Inferior parietal cortex (tissue), 1 donor: ENCODE results near the gene ZNF746.

ENCODE experiments used
- DNase-seq: peaks from one replicate; pipeline ENCODE4 v3.0.0-alpha.2; 2016; ENCODE audit errors: extremely low spot score

ZNF746 gene

DNA sequence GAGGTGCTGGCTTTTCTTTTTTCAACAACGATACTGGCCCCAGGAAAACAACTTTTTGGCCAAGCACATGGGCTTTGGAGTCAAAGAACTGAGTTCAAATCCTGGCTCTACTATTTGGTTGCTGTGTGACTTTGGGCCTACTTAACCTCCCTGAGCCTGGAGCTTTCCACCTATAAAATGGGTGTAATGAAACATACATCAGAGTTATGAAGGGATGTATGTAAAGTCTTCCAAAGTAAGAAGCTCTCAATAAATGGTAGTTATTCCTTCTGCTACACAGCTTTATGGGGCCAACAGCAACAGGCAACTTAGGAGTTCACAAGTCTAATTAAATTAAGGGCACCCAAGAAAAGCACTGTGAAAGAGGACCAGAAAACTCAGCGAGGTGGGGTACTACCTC is 69.7 kb downstream of the ZNF746 start:
- DNase-seq: no peak

DNA sequence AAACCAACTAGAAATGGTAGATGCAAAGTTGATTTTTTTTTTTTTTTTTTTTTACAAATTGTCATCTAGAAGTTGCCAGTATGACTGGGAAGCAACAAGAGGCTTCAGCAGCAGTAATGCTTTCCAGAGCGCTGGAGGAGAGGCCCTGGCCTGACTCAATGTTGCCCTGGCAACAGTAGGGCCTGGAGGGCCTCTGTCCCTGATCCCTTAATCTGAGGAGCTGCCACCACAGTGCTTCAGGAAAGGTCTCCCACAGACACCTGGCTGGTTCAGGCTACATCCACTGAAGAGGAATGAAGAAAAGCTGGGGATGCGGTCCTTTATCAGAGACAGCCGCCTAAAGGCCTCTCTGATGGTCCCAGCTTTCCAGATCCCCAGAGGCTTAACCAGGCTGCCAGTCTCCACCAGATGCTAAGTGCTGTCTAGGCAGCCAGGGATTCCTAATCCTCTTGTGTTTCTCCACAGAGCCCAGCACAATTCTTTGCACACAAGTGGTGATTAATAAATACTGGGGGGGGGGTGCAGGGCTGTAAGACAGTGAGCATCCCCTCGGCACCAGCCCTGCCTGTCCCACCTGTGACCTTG is 70.4 kb downstream of the ZNF746 start:
- no peak for DNase-seq

DNA sequence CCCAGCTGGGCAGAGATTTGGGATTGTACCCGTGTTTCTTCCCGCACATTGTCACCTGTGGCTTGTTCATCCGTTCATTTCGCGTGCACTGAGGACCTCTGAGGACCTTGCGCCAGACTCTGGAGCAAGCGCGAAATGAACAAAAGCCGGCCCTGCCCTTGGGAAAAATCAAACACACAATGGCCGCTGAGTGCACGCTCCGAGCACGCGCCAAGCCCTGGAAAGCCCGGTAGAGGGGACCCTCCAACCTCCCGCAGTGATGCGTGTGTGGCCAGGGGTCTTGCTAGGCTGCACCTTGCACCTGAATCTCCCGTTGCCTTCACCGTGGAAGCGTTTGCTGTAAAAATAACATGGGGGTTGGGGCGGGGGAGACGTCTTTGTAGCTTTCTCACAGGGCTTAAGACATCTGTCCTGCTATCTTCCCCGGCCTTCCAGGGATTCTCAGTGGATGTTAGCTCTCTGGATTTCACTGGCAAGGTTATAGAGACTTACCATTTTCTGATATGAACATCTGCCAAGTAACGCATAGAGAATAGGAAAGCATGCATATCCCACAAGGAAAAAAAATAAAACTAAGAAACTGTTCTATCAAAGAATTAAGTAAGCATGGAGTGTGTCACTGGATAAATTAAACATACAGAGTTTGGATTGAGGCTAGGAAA is 74.0 kb downstream of the ZNF746 start:
- DNase-seq: no peak

- no peak for DNase-seq
Measured at GRCh38 chr7:149422914-149423301, 74.7 kb downstream of the ZNF746 start.
